OCI-LY3 (cell line): ENCODE results near the gene ANKS6.

Experiments
- EZH2phosphoT487 ChIP-seq: fragments of 200-600 bp; shearing (Covaris generic); IDR thresholded peaks from 2 replicates; pipeline ENCODE4 v1.6.1; 2018; ENCODE audit warnings: antibody characterized with exemption, mixed run types, low read depth
- TF ChIP-seq, protein P1 (sequence below): fragments of 200-600, 300-600 bp; sonication (generic); IDR thresholded peaks from 2 replicates; pipeline ENCODE4 v1.5.1; 2014; ENCODE audit warnings: antibody characterized with exemption, low read length, low read depth

DNA sequence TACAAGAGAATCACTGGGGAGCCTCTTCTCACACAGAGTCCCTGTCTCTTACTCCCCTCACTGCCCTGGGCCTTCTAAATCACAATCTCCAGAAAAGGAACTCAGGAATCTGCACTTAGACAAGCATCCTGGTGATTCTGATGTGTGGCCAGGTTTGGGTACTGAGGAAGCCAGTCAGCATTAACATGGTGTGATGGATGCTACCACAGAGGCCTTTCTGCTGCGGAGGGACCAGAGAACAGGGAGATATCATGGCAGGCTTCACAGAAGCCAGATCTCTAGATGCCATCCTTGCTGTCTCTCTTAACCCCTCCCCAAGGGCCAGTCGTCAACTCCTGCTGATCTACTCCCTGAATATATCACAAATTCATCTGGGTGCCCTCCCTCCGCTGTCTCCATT is 1.6 kb downstream of the ANKS6 start:
- TF ChIP-seq, protein P1, sequence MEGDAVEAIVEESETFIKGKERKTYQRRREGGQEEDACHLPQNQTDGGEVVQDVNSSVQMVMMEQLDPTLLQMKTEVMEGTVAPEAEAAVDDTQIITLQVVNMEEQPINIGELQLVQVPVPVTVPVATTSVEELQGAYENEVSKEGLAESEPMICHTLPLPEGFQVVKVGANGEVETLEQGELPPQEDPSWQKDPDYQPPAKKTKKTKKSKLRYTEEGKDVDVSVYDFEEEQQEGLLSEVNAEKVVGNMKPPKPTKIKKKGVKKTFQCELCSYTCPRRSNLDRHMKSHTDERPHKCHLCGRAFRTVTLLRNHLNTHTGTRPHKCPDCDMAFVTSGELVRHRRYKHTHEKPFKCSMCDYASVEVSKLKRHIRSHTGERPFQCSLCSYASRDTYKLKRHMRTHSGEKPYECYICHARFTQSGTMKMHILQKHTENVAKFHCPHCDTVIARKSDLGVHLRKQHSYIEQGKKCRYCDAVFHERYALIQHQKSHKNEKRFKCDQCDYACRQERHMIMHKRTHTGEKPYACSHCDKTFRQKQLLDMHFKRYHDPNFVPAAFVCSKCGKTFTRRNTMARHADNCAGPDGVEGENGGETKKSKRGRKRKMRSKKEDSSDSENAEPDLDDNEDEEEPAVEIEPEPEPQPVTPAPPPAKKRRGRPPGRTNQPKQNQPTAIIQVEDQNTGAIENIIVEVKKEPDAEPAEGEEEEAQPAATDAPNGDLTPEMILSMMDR: no peak
- TF ChIP-seq EZH2phosphoT487: no peak
